Stimulated activated CD4-positive, alpha-beta T cell treated with anti-CD3 and anti-CD28 coated beads, Interleukin-15, amount 100 ng/mL, for 24 hours (primary cell): ENCODE measurements around the gene NUAK1.
A peak's percentile ranks its signal among the peaks of the same experiment; 100 is the strongest.

ENCODE experiments used
- DNase-seq: peaks from one replicate; pipeline ENCODE4 v3.0.0-alpha.2; 2020

NUAK1 gene

GRCh38 chr12:106128585-106129328, 10.0 kb downstream of the NUAK1 start:
- DNase-seq: no peak

GRCh38 chr12:106127338-106128126, 11.2 kb downstream of the NUAK1 start:
- no peak for DNase-seq

- DNase-seq: no peak
Observed at GRCh38 chr12:106126441-106127337, 12.1 kb downstream of the NUAK1 start.

DNA sequence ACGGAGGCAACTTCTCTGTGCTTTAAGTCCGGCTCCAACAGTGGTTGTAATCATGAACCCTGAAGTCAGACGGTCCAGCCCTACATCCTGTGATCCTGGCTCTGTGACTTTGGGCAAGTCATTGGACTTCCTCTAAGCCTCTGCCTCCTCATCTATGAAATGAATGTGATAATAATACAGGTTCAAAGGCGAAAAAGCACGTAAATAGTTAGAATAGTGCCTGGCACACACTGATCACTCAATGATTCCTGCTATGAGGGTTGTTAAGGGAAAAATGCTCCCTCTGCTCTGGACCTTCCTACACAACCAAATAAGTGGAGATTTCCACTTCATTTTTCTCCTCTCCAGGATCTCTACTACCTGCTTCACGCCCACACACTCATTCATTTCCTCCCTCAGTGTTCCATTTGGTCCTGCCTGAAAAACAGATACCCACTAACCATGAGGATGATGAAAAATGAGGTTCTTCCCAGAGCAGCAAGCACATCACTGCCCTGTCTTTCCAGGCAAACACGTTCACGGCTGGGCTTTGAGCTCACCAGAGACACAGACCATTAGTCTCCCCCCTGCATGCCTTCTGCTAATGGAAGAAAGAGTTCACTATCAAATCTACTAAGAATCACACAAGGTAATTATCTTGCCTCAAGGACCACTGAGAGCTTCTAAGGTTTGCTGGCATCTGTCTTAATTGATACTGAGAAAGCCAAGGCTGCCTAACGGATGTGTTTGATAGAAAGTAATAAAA, 13.2 kb downstream of the NUAK1 start:
- no peak for DNase-seq

- DNase-seq: no peak
Observed at GRCh38 chr12:106123551-106124081, 15.1 kb downstream of the NUAK1 start.

GRCh38 chr12:106123110-106123509, 15.6 kb downstream of the NUAK1 start:
- no peak for DNase-seq

GRCh38 chr12:106122004-106122403, 16.8 kb downstream of the NUAK1 start:
- DNase-seq: no peak

- no peak for DNase-seq
Observed at GRCh38 chr12:106120519-106121105, 18.1 kb downstream of the NUAK1 start.

- DNase-seq: no peak
Observed at GRCh38 chr12:106119301-106119700, 19.5 kb downstream of the NUAK1 start.

DNA sequence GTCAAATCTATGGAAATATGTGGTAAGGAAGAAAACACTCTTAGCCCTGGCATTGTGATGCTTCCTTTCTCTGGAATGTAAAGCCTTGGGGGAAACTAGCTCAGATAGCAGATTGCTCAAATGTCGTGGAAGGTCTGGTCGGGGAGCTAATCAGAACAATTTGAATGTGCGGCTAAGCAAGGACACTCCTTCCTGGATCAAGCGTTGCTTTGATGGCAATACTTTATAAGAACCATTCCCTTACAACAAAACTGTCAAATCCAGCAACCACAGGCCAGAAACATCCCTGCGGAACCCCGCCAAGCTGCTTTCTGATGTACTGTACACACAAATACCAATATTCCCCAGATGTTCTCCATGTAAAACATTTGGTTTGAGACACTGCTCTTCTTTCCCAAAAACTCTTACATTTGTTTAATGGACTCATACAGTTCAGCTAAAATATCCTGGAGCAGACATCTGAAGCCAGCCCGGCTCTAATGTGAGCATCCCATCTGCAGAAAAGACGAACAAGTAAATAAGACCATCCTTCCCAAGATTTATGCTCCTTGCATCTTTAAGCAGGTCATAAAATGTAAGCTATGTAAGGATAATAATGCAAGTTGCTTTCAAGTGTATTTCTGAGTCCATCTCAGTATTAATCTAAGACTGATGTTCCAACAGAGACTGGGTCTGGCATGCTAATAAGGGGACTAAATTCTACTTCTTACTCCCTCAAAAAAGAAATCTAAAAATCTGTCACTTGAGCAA, 20.2 kb downstream of the NUAK1 start:
- no peak for DNase-seq

- DNase-seq: no peak
Observed at GRCh38 chr12:106115440-106115839, 23.3 kb downstream of the NUAK1 start.

- no peak for DNase-seq
Observed at GRCh38 chr12:106114447-106115068, 24.2 kb downstream of the NUAK1 start.

- DNase-seq: no peak
Observed at GRCh38 chr12:106113824-106114446, 24.8 kb downstream of the NUAK1 start.

DNA sequence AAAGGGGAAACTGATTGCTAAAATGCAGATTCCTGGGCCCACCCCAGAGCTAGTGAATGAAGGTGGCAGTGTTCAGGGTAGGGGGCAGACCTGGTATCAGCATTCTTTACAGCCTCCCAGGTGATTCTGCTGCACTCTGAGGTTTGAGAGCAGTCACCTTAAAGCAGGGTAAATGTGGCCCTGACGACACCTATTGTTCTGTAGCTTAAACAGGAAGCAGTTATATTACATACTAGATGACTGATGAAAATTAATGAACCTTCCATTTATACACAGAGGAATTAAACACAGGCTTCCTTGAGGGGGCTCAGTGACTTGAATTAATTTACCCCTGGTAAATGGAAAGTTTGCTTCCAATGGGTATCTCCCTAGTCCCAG, 25.3 kb downstream of the NUAK1 start:
- DNase-seq: no peak

GRCh38 chr12:106113042-106113441, 25.7 kb downstream of the NUAK1 start:
- peak; percentile 2 for DNase-seq

- no peak for DNase-seq
Observed at GRCh38 chr12:106112145-106112821, 26.5 kb downstream of the NUAK1 start.

- DNase-seq: no peak
Observed at GRCh38 chr12:106110626-106111300, 28.0 kb downstream of the NUAK1 start.

- no peak for DNase-seq
Observed at GRCh38 chr12:106109168-106109910, 29.4 kb downstream of the NUAK1 start.
